Motor neuron (in vitro differentiated cells): ENCODE data around the gene KCNH4. TPM values are rescaled to one million over a fixed set of nuclear protein-coding genes. Genes with fewer than 3 reads are reported as not detected.
"Not testable (repeated sequence)": the region's sequence is repeated elsewhere in the genome, so short reads cannot be mapped to it uniquely, and the experiment has no call there.

ENCODE experiments used
- ATAC-seq, 8 experiments: fragments of 200-7000 bp; cut with Tn5 transposase; replicated peaks in 6 of 8; 2 replicates each; pipeline ENCODE4 v1.8.0; 2021; ENCODE audit warnings: mild to moderate bottlenecking in 8 of 8, moderate library complexity in 8 of 8
- H3K27ac ChIP-seq, 2 donors: fragments of 250-450 bp; sonication (Bioruptor Pico); 2 replicates each; pipeline ENCODE4 v1.9.0; 2021; ENCODE audit warnings: antibody characterized with exemption in 2 of 2, mild to moderate bottlenecking in 2 of 2, moderate library complexity in 1 of 2
- H3K4me1 ChIP-seq, 2 donors: fragments of 250-450 bp; sonication (Bioruptor Pico); replicated peaks in 1 of 2; 2 replicates each; pipeline ENCODE4 v1.6.1; 2021; ENCODE audit warnings: antibody characterized with exemption in 2 of 2, mild to moderate bottlenecking in 2 of 2, moderate library complexity in 1 of 2
- H3K4me3 ChIP-seq, 5 donors: fragments of 250-450 bp; sonication (Bioruptor Pico); 2 replicates each; pipeline ENCODE4 v1.9.0; 2021; ENCODE audit warnings: antibody characterized with exemption in 5 of 5, mild to moderate bottlenecking in 5 of 5, moderate library complexity in 4 of 5
- WGBS, 10 experiments: fragments of 450-650 bp; shearing (Covaris generic); methylation state at CpG; one replicate each; pipeline ENCODE4 v1.0.0; 2022; 5-methylcytosine and 5-hydroxymethylcytosine counted together
- in situ Hi-C, 9 experiments: fragments of 400-800 bp; cut with MboI; loops; one replicate each; pipeline ENCODE4 v1.15.0; 2021; ENCODE audit warnings: low sequenced_read_pairs in 9 of 9, low pct_unique_long_range_greater_than_20kb in 2 of 9; ENCODE audit not compliant: unreplicated experiment in 9 of 9
- total RNA-seq, 8 experiments: library from RNA; unstranded; fragments of 300-600 nt; gene quantifications; 2 replicates each; pipeline versions ENCODE4 v1.2.3 to v1.2.4, GENCODE V29; 2022

Gene KCNH4
- total RNA-seq, 8 experiments from 2014 or later, result 0.13 to 0.33 (median 0.20) TPM

DNA sequence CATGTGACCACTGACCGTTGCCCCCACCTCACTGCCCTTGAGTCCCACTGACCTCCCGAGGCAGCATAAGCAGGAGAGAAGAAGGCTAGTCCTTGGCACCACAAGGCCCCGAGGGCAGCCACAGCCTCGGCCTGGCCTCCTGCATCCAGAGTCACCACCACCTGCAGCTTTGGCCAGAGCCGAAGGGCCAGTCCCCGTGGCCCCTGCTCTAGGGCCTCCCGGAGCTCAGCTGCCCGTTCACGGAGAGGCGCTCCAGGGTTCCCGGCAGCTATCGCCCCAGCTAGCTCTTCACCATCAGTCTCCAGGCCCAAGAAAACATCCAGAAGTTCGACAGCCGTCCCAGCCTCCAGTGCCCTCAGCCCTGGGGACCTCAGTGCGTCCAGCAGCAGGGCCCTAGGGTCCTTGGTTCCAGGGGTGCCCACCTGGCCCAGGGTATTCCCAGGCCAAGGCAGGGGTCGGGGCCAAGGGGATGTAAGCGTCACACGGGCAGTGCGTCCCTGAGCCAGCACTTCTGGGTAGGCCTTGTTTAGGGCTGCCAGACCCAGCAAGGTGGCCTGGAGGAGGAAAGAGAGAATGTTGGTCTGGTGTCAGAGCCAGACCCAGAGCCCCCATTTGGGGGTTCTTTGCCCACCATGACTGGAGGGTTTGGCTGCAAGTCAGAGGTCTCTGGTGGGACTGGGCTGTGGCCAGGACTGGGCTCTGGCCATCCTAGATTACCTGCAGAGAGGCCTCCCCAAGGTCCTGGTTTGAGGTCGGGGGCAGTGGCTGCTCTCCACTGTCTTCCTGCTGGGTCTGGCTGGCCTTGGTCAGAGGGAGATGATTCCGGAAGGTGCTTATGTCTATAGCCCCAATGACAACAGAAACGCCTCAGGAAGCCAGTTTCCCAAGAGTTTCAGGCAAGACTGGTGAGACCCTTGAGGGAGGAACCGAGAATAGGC lies 11.5 kb upstream of the KCNH4 start:
- Histone ChIP-seq H3K27ac (no peak overlapping the region), H3K4me1 (peaks cover 7 to 9% of the 10 kb centered on the region in 2 donors), H3K4me3 (no peak overlapping the region)
- ATAC-seq, result no peak
- 70 to 100% (median 90%) methylated on average over 1 to 7 of the region's 23 CpGs; no CpG with 5 or more reads in 3 of the 10 experiments for WGBS, 10 experiments
- in situ Hi-C loops, result no loop called here

DNA sequence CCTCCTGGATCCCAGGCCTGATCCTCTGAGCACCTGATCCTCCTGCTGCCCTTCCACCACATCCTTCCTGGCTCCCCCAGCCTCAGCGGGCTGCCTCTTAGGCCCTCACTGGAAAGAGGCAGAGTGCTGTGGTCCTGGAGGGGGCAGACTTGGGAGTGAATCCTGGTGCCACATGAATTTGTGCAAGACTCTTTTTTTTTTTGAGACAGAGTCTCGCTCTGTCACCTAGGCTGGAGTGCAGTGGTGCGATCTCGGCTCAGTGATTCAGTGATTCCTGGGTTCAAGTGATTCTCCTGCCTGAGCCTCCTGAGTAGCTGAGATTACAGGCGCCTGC lies 10.3 kb upstream of the KCNH4 start:
- WGBS, 10 experiments, result 80 to 100% (median 100%) methylated on average over 1 to 4 of the region's 5 CpGs; no CpG with 5 or more reads in 5 of the 10 experiments
- H3K4me1 ChIP-seq, result peaks cover 7 to 10% of the 10 kb centered on the region in 2 donors
- in situ Hi-C loops, result no loop called here
- no peak overlapping the region for H3K27ac ChIP-seq
- ATAC-seq, result no peak
- H3K4me3 ChIP-seq, result no peak overlapping the region

- H3K4me3 ChIP-seq, result no peak overlapping the region
- H3K27ac ChIP-seq, result no peak overlapping the region
- in situ Hi-C loops, result no loop called here
- WGBS, 10 experiments, result 80 to 90% methylated on average over 1 to 6 of the region's 17 CpGs; no CpG with 5 or more reads in 8 of the 10 experiments
- ATAC-seq, result no peak
- peaks cover 12 to 16% of the 10 kb centered on the region in 2 donors for H3K4me1 ChIP-seq
These were observed 9.7 kb upstream of the KCNH4 start for GRCh38 chr17:42190491-42191274.

GRCh38 chr17:42189651-42189965 lies 8.7 kb upstream of the KCNH4 start:
- no peak overlapping the region for H3K4me3 ChIP-seq
- in situ Hi-C loops, result no loop called here
- H3K4me1 ChIP-seq, result peaks cover 22 to 25% of the 10 kb centered on the region in 2 donors
- no peak for ATAC-seq
- WGBS, 10 experiments, result 60% methylated on average over 1 of the region's 11 CpGs; no CpG with 5 or more reads in 9 of the 10 experiments
- no peak overlapping the region for H3K27ac ChIP-seq

GRCh38 chr17:42188749-42189650 lies 8.1 kb upstream of the KCNH4 start:
- 84 to 100% (median 94%) methylated on average over 1 to 6 of the region's 19 CpGs; no CpG with 5 or more reads in 4 of the 10 experiments for WGBS, 10 experiments
- no peak overlapping the region for H3K4me3 ChIP-seq
- in situ Hi-C loops, result no loop called here
- ATAC-seq, result no peak
- H3K4me1 ChIP-seq, result peaks cover 23 to 28% of the 10 kb centered on the region in 2 donors
- no peak overlapping the region for H3K27ac ChIP-seq

- H3K27ac ChIP-seq, result no peak overlapping the region
- H3K4me1 ChIP-seq, result peaks cover 18 to 29% of the 10 kb centered on the region in 2 donors
- no peak overlapping the region for H3K4me3 ChIP-seq
- ATAC-seq, result no peak
- in situ Hi-C loops, result no loop called here
- 17 to 100% (median 54%) methylated on average over 1 to 2 of the region's 2 CpGs; no CpG with 5 or more reads in 6 of the 10 experiments for WGBS, 10 experiments
These were observed 6.9 kb upstream of the KCNH4 start for GRCh38 chr17:42187833-42188232.

GRCh38 chr17:42186191-42186590 lies 5.2 kb upstream of the KCNH4 start:
- ATAC-seq, H3K4me3 ChIP-seq, in situ Hi-C loops, H3K27ac ChIP-seq: not testable (repeated sequence)
- peaks cover 18 to 29% of the 10 kb centered on the region in 2 donors for H3K4me1 ChIP-seq
- 60 to 100% (median 99%) methylated on average over 1 to 5 of the region's 5 CpGs; no CpG with 5 or more reads in 2 of the 10 experiments for WGBS, 10 experiments

DNA sequence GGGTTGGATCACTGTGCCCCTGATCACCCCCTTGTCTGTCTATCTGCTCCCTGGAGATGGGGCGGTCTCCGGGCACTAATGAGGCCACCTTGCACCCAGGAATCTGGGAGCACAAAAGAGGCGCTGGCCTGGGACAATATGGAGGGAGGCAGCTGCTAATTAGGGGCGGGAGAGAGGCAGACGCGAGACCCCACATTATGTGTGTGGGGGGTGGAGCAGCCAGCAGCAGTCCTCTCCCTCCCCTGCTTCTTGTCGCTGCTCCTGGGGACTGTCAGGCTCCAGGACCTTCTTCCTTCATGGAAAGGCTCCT lies 4.6 kb upstream of the KCNH4 start:
- peak in 3 of 8 experiments; percentile 0 to 4 (median 3) for ATAC-seq
- H3K27ac ChIP-seq, result no peak overlapping the region
- 20 to 40% methylated on average over 1 of the region's 7 CpGs; no CpG with 5 or more reads in 8 of the 10 experiments for WGBS, 10 experiments
- H3K4me3 ChIP-seq, result no peak overlapping the region
- H3K4me1 ChIP-seq, result peaks cover 18 to 29% of the 10 kb centered on the region in 2 donors
- in situ Hi-C loops, result no loop called here

- H3K4me1 ChIP-seq, result peaks cover 19 to 29% of the 10 kb centered on the region in 2 donors
- peak within 1 kb of the TSS in 2 of 5 donors; percentile 38 to 46 for H3K4me3 ChIP-seq
- ATAC-seq, result peak in 3 of 8 experiments; percentile 4 to 6 (median 4)
- 24 to 100% (median 89%) methylated on average over 1 to 5 of the region's 11 CpGs; no CpG with 5 or more reads in 4 of the 10 experiments for WGBS, 10 experiments
- in situ Hi-C loops, result no loop called here
- H3K27ac ChIP-seq, result no peak within 1 kb of the TSS
These were observed 4.0 kb upstream of the KCNH4 start, which contains the start of gene HCRT for GRCh38 chr17:42184713-42185620. Gene HCRT, minus strand, starts transcription at chr17:42185452. Its CDS starts 87 bp downstream, at chr17:42185365.

GRCh38 chr17:42183741-42184711 lies 3.1 kb upstream of the KCNH4 start:
- WGBS, 10 experiments, result 15 to 58% (median 23%) methylated on average over 8 to 14 of the region's 83 CpGs; no CpG with 5 or more reads in 5 of the 10 experiments
- peaks cover 22 to 29% of the 10 kb centered on the region in 2 donors for H3K4me1 ChIP-seq
- peak overlapping the region; percentile 28 to 46 (median 34) for H3K4me3 ChIP-seq
- no peak overlapping the region for H3K27ac ChIP-seq
- peak; percentile 40 to 84 (median 76) for ATAC-seq
- in situ Hi-C loops, result no loop called here
